IPS-20b (cell line): ENCODE data around the gene HS3ST5.

Source experiments
- H3K27ac ChIP-seq: one replicate; pipeline ENCODE4 v1.5.1; 2013; ENCODE audit warnings: low read length
- H3K27me3 ChIP-seq: 2 replicates; pipeline ENCODE4 v1.6.1; 2013; ENCODE audit warnings: mild to moderate bottlenecking, low read length, inconsistent platforms; ENCODE audit not compliant: insufficient read depth
- H3K36me3 ChIP-seq: 2 replicates; pipeline ENCODE4 v1.6.1; 2013; ENCODE audit warnings: low read depth, mild to moderate bottlenecking, inconsistent platforms, low read length, moderate library complexity; ENCODE audit not compliant: insufficient read depth
- H3K4me1 ChIP-seq: 2 replicates; pipeline ENCODE4 v1.6.1; 2013; ENCODE audit warnings: mild to moderate bottlenecking, control low read depth, inconsistent platforms, low read length, moderate library complexity; ENCODE audit not compliant: insufficient read depth
- H3K4me3 ChIP-seq: 2 replicates; pipeline ENCODE4 v1.5.1; 2013; ENCODE audit warnings: mild to moderate bottlenecking, low read length, inconsistent platforms
- H3K9ac ChIP-seq: 2 replicates; pipeline ENCODE4 v1.6.1; 2013; ENCODE audit warnings: low read depth, mild to moderate bottlenecking, inconsistent platforms, low read length, moderate library complexity
- H3K9me3 ChIP-seq: 2 replicates; pipeline ENCODE4 v1.6.1; 2013; ENCODE audit warnings: mild to moderate bottlenecking, low read depth, low read length, inconsistent platforms; ENCODE audit not compliant: insufficient read depth

Gene HS3ST5

DNA sequence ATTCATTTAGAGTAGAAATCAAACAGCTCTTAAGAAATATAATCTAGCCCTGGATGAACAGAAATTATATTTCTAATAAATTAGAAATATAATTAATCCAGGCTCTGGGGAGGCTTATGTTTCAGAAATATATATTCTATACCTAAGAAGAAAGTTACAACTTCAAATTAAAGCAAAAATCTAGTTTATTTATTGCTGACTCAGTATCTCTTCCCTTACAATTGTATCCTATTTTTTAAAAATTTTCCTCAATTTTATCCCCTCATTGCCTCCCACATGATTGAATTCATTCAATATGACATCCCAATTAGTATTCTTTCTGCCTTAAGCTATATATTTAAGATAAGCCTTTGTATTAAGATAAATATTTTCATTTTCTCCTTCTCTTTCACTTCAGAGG, 71.4 kb downstream of the HS3ST5 start:
- no peak overlapping the region for H3K4me3 ChIP-seq

DNA sequence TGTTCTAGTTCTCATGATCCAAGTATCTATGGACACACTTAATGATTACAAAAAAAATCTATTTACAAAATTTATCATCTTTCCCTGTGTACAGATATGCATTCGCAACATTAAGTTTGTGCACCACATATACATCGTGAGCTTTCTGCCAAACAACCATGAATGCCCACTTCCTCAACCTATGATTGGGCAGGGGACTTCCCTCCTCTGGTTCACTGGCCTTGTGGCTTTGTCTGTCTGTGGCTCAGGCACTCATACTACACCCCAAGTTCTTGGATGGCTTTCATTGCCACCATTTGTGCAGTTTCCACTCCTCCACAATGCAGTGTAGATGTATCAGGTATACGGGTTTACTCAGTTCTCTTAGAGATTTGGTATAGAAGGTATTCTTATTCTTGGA, 74.9 kb downstream of the HS3ST5 start:
- Histone ChIP-seq H3K4me3 (no peak overlapping the region), H3K4me1 (no peaks in the 10 kb centered on the region), H3K27me3 (no peaks in the 10 kb centered on the region), H3K9me3 (no peaks in the 10 kb centered on the region), H3K9ac (no peak overlapping the region), H3K27ac (no peak overlapping the region), H3K36me3 (no peaks in the 10 kb centered on the region)

More for the DNA sequence above, 71.4 kb downstream of the HS3ST5 start:
- Histone ChIP-seq H3K4me1 (no peaks in the 10 kb centered on the region; the same call in 1 of the 2 replicates), H3K27me3 (no peaks in the 10 kb centered on the region), H3K9me3 (no peaks in the 10 kb centered on the region), H3K9ac (no peak overlapping the region), H3K36me3 (no peaks in the 10 kb centered on the region), H3K27ac (no peak overlapping the region)

DNA sequence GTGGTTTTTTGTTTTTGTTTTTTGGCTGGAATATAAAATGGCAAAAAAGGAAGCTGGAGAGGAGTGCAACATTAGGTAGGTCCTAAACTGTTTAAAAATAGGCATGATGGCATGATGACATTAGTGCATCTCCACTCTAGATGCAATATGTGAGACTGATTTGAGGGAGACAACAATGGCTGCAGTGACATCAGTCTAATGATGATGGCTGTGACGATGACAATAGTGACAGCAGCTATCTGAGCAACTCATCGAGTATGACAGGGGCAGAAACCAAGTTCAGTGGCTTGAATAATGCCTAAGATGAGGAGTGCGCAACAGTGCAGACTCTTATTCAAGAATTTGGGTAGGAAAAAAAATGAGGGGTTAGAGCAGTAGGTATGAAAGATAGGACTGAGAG, 82.0 kb downstream of the HS3ST5 start:
- H3K9me3 ChIP-seq = 0 out of 2 replicates have a peak, but pooled peaks cover 2% of the 10 kb centered on the region
- H3K9ac ChIP-seq = no peak overlapping the region

DNA sequence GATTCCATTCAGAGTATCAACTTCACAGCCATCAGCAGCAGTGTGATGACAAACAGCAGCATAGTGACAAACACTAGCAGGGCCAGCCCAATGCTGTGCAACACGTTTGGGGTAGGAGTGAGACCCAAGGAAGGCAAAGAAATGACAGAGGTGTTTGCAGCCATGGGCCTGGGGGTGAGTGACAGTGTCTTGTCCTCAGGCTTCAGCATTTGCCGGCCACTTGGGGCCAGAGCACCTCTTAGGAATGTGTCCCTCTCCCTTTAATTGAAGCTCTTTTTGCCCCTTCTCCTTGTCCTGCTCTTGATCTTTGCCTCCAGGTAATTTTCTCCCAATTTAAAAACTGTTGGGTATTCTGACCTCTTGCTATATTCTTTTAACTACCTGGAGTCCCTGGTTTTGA, 84.4 kb downstream of the HS3ST5 start:
- no peak overlapping the region for H3K4me3 ChIP-seq
- H3K27ac ChIP-seq = no peak overlapping the region
- H3K9me3 ChIP-seq = peaks cover 14% of the 10 kb centered on the region; the same call in 1 of the 2 replicates
- peaks cover 10% of the 10 kb centered on the region; the same call in 1 of the 2 replicates for H3K36me3 ChIP-seq
- H3K27me3 ChIP-seq = no peaks in the 10 kb centered on the region
- no peak overlapping the region for H3K9ac ChIP-seq
- 0 out of 2 replicates have a peak, but pooled peaks cover 1% of the 10 kb centered on the region for H3K4me1 ChIP-seq

More for the DNA sequence above, 82.0 kb downstream of the HS3ST5 start:
- Histone ChIP-seq H3K4me3 (no peak overlapping the region), H3K27me3 (no peaks in the 10 kb centered on the region), H3K36me3 (no peaks in the 10 kb centered on the region), H3K4me1 (no peaks in the 10 kb centered on the region), H3K27ac (no peak overlapping the region)

DNA sequence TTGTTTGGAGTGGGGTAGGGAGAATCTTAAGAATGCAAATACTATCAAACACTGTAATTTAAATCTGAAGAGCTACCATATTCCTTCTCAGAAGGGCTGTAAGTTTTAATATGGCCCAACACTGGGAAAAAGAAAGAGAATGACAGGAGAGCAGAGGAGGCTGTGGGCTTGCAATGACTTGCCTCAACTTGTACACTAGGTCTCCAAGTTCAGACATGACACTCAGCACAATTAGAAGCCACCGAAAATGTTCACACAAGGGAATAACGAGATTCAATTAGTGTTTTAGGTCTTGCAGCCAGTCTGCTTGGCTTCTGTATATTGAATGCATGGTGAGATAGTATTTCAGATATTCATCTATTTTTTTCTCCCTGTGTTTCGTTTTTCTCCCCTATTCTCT, 89.4 kb downstream of the HS3ST5 start:
- no peak overlapping the region for H3K27ac ChIP-seq

DNA sequence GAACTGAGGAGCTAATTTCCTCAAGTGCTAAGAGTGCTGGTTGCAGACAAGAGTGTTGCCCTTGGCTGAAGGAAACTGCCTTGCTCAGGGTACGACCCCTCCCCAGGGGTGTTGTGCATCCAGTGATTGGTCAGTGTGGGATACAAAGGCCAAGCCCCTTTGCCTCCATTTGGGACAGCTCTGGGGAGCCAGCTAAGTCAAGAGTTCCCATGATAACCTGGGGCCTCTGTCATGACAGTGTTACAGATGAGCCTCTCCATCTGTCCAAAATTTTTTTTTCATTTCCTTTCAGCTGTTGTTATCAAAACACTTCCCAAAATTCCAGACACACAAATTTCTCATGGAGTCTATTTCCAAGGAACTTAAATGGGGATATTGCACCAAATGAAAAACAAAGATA, 93.3 kb downstream of the HS3ST5 start:
- Histone ChIP-seq H3K4me1 (0 out of 2 replicates have a peak, but pooled peaks cover 4% of the 10 kb centered on the region), H3K9me3 (no peaks in the 10 kb centered on the region; the same call in 1 of the 2 replicates), H3K36me3 (0 out of 2 replicates have a peak, but pooled peaks cover 2% of the 10 kb centered on the region), H3K9ac (no peak overlapping the region), H3K27me3 (no peaks in the 10 kb centered on the region), H3K4me3 (no peak overlapping the region), H3K27ac (no peak overlapping the region)

More for the DNA sequence above, 89.4 kb downstream of the HS3ST5 start:
- peaks cover 14% of the 10 kb centered on the region; the same call in 1 of the 2 replicates for H3K9me3 ChIP-seq
- H3K4me1 ChIP-seq = 0 out of 2 replicates have a peak, but pooled peaks cover 4% of the 10 kb centered on the region
- peaks cover 10% of the 10 kb centered on the region; the same call in 1 of the 2 replicates for H3K36me3 ChIP-seq
- H3K27me3 ChIP-seq = no peaks in the 10 kb centered on the region
- no peak overlapping the region for H3K4me3 ChIP-seq
- no peak overlapping the region for H3K9ac ChIP-seq

DNA sequence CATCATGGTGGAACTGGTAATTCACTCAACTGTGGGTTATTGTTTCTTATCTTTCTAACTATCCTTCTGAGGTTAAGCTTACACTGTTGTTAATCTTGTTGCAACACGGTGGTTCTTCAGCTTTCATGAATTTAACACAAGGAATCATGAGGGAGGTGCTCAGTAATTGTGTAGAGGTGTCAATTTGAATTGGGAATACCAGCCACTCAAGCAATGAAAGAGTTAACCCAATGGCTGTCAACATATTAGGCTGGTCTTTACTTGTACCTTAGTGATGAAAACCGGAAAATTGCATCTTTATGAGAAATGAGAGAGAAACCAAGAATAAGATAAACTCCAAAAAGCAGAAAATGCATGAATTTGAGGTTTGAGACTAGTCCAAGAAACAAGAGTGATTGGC, 95.7 kb downstream of the HS3ST5 start:
- Histone ChIP-seq H3K36me3 (no peaks in the 10 kb centered on the region), H3K9me3 (no peaks in the 10 kb centered on the region), H3K27ac (no peak overlapping the region), H3K9ac (no peak overlapping the region), H3K4me3 (no peak overlapping the region), H3K27me3 (no peaks in the 10 kb centered on the region), H3K4me1 (no peaks in the 10 kb centered on the region)

DNA sequence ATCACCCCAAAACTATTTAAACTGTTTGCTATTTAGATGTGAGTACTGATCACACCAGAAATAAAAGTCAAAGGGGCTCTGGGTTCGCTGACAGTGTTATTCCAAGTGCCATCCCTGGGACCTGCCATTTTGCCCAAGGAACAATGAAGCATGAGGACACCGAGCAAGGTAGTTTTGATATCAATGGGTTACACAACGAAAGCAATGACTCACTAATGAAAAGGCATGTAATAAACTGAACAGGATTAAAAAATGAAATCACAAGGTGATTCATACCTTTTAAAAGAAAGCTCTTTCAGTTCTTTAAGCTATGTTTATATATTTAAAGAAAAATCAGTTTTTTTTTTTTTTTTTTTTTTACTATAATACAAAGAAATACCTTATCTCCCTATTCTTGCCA, 102.0 kb downstream of the HS3ST5 start:
- Histone ChIP-seq H3K9me3 (no peaks in the 10 kb centered on the region), H3K4me1 (no peaks in the 10 kb centered on the region), H3K27ac (no peak overlapping the region), H3K9ac (no peak overlapping the region), H3K4me3 (no peak overlapping the region), H3K27me3 (no peaks in the 10 kb centered on the region), H3K36me3 (no peaks in the 10 kb centered on the region)

DNA sequence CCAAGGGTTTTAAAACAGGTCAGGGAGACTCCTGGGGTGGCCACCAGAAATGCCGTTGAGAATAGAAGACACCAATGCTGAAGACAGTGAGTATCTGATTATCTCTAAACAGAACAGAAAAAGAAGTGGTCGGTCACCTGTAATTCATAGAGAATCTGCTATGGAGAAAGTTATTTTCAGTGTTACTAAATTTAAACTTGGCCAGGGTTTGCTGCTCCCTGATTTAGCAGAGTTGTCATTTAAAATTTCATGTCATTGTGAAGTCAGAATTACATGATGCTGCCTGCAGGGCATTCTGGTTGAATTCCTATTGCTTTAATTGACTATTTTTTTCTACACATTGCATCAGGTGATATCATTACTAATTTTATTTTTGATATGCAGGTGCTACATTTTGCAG, 114.1 kb downstream of the HS3ST5 start:
- Histone ChIP-seq H3K36me3 (no peaks in the 10 kb centered on the region), H3K27me3 (no peaks in the 10 kb centered on the region), H3K4me3 (no peak overlapping the region), H3K9me3 (peaks cover 6% of the 10 kb centered on the region; the same call in 1 of the 2 replicates), H3K4me1 (peaks cover 8% of the 10 kb centered on the region; the same call in 1 of the 2 replicates), H3K27ac (no peak overlapping the region), H3K9ac (no peak overlapping the region)

DNA sequence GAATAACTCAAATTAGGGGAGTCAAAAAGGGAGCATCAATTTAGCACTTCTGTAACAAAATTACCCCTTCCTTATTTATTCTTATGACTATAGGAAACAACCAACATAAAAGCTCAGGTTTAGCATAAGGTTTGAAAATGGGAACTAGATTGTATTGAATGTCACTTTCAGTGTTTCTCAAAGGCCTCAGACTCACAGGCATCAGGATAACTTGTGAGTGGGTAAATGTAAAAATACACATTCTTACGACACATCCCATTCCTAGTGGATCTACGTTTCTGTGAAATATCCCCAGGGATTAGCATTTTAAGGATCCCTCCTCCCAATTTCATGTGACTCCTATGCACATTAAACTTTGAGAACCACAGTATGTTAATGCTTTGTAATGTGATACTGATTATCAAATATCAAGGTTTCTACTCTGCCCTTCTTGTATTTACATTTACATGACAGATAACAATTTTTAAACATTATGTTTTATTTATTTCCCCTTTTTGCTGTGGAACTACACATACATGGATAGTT, 114.8 kb downstream of the HS3ST5 start:
- Histone ChIP-seq H3K4me1 (peaks cover 13% of the 10 kb centered on the region; the same call in 1 of the 2 replicates), H3K9me3 (peaks cover 6% of the 10 kb centered on the region; the same call in 1 of the 2 replicates), H3K4me3 (no peak overlapping the region), H3K9ac (no peak overlapping the region), H3K27ac (no peak overlapping the region), H3K36me3 (no peaks in the 10 kb centered on the region), H3K27me3 (no peaks in the 10 kb centered on the region)

DNA sequence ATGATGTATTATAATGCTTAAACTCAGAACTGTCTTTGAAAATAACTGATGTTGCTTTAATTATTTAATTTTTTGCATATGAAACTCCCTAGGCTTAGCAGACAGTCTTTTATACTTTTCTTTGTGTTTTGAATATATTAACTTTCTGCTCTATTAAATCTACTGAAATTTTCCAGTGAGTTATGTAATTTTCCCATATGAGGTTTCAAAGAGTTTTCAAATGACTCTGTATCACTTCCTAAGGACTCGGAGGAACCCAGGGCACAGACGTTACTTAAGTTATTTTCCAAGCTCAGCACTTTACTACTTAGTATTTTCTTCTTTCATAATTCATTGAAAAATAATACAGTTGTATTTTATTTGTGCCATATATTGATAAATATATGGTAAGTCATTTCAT, 122.6 kb downstream of the HS3ST5 start:
- Histone ChIP-seq H3K4me1 (peaks cover 5% of the 10 kb centered on the region; the same call in 1 of the 2 replicates), H3K9me3 (no peaks in the 10 kb centered on the region)

More for the DNA sequence above, 122.6 kb downstream of the HS3ST5 start:
- Histone ChIP-seq H3K9ac (no peak overlapping the region), H3K27ac (no peak overlapping the region), H3K4me3 (no peak overlapping the region), H3K36me3 (no peaks in the 10 kb centered on the region), H3K27me3 (no peaks in the 10 kb centered on the region)
